Lower lobe of right lung (tissue), 2 donors: ENCODE results near the gene BDH2. TPM values are rescaled to one million over a fixed set of nuclear protein-coding genes. Genes with fewer than 3 reads are reported as not detected.
A peak's percentile ranks its signal among the peaks of the same experiment; 100 is the strongest.

Experiments used
- ATAC-seq, 2 donors: fragments of 200-7000 bp; cut with Tn5 transposase; one replicate each; pipeline ENCODE4 v1.9.1; 2020 to 2022; ENCODE audit warnings: mild to moderate bottlenecking in 2 of 2, moderate library complexity in 2 of 2
- DNase-seq: peaks from one replicate; pipeline ENCODE4 v3.0.0-alpha.2; 2020
- H3K27ac ChIP-seq: fragments of 200-600 bp; one replicate; pipeline ENCODE4 v1.8.0; 2022
- H3K27me3 ChIP-seq: fragments of 200-600 bp; one replicate; pipeline ENCODE4 v1.8.0; 2022; ENCODE audit warnings: low read depth
- H3K36me3 ChIP-seq: fragments of 200-600 bp; one replicate; pipeline ENCODE4 v1.8.0; 2022; ENCODE audit warnings: mild to moderate bottlenecking
- H3K4me1 ChIP-seq: fragments of 200-600 bp; one replicate; pipeline ENCODE4 v1.8.0; 2022
- H3K4me3 ChIP-seq: fragments of 200-600 bp; one replicate; pipeline ENCODE4 v1.8.0; 2022; ENCODE audit warnings: mild to moderate bottlenecking
- H3K9me3 ChIP-seq: fragments of 200-600 bp; one replicate; pipeline ENCODE4 v1.8.0; 2022
- intact Hi-C: fragments of 100-400 bp; cut with DNase I; formaldehyde crosslinking; loops from one replicate; pipeline ENCODE4 v1.11.0; 2022
- total RNA-seq: library from RNA; stranded (reverse); fragmentation: NEBNext Ultra II Directional; extraction: Animal tissue kit (Norgen Biotek cat#: 25700); gene quantifications from one replicate; pipeline ENCODE4 v1.2.1, GENCODE V29; 2021
- TF ChIP-seq, protein P1 (sequence below): fragments of 200-600 bp; IDR thresholded peaks from one replicate; pipeline ENCODE4 v1.8.0; 2022; ENCODE audit warnings: antibody characterized with exemption, mild to moderate bottlenecking
- donor health status: DM: no; HTN: yes; CAD: no; lungs with severe emphysema.

BDH2 gene
- total RNA-seq, 1 donor from 2014 or later = 46.2 TPM

DNA sequence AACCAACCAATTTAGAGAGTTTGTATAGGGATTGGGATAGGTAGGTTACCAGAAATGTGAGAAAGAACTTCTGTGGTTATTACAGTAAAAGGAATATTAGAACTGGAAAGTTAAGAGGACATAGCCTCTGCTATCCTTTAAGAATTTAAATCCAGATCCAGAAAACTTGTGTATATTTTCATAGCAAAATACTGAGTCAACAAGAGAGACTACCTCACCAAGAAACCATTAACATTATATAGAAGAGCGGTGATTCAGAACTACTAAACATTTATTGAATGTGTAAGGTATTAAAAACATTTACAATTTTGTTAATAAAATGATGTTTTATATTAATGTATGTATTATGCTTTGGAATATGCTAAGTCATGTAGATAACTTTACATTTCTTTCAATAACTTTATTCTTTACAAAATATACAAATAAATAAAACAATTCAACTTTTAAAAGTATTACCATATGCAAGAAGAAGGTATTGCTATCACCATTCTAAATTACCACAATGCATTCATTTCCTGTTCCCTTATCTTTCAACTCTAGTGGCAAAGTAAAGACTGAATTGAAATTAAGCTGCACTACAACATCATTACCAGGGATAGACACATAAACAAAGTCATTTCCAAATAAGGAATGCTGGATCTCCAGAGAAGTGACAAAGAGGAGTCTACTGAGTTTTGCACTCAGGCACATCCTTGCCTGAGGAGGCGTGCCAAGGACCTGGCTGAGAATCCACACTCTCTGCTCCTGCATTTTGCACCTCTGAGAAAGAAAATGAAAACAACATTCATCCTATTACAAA is 6.1 kb upstream of the BDH2 start:
- Histone ChIP-seq H3K4me3 (no peak overlapping the region), H3K27ac (no peak overlapping the region), H3K27me3 (no peaks in the 10 kb centered on the region), H3K36me3 (no peaks in the 10 kb centered on the region), H3K4me1 (no peaks in the 10 kb centered on the region), H3K9me3 (no peaks in the 10 kb centered on the region)
- intact Hi-C loops = no loop called here
- TF ChIP-seq, protein P1, sequence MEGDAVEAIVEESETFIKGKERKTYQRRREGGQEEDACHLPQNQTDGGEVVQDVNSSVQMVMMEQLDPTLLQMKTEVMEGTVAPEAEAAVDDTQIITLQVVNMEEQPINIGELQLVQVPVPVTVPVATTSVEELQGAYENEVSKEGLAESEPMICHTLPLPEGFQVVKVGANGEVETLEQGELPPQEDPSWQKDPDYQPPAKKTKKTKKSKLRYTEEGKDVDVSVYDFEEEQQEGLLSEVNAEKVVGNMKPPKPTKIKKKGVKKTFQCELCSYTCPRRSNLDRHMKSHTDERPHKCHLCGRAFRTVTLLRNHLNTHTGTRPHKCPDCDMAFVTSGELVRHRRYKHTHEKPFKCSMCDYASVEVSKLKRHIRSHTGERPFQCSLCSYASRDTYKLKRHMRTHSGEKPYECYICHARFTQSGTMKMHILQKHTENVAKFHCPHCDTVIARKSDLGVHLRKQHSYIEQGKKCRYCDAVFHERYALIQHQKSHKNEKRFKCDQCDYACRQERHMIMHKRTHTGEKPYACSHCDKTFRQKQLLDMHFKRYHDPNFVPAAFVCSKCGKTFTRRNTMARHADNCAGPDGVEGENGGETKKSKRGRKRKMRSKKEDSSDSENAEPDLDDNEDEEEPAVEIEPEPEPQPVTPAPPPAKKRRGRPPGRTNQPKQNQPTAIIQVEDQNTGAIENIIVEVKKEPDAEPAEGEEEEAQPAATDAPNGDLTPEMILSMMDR = no peak
- DNase-seq (no peak), ATAC-seq (no peak)

DNA sequence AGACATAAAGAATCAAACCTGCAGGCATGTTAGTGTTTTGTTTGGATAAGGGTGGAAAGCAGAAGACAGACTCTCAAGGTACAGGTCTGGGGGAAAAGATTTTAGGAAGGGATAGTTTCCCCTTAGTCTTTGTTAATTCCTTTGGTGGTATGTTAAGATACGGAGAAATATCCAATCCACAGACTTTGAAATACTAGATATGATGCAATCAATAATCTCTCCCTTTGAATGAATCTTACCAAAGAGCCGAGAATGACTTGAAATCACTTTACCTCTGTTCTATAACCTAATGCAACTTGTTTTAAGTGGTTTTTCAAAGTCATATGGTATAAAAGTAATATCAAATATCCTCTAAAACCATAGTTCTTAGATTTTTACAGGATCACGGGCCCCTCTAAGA is 5.3 kb upstream of the BDH2 start:
- no peaks in the 10 kb centered on the region for H3K9me3 ChIP-seq
- no peaks in the 10 kb centered on the region for H3K4me1 ChIP-seq
- no peaks in the 10 kb centered on the region for H3K36me3 ChIP-seq
- intact Hi-C loops = no loop called here
- H3K27ac ChIP-seq = no peak overlapping the region
- TF ChIP-seq, protein P1 = no peak
- ATAC-seq (no peak), DNase-seq (no peak)
- no peaks in the 10 kb centered on the region for H3K27me3 ChIP-seq
- no peak overlapping the region for H3K4me3 ChIP-seq

DNA sequence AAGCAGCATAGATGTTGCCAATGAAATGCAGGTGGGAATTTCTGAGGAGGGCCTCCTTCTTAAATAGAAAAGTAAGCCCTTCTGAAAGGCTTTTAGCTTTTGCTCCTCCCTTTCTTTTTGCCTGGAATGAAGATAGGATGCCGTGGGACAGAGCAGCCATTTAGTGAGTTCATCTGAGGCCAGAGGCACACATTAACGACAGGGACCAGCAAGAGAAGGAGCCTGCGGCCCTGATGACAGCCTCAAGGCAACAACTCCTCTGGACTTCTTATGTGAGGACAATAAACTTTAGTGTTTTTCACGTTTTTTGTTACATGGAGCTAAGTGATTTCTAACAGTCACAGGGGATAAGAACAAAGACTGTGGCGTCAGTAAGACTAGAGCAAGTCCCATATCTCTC is 1.1 kb upstream of the BDH2 start:
- H3K27me3 ChIP-seq = no peaks in the 10 kb centered on the region
- ATAC-seq = no peak
- DNase-seq = no peak
- H3K4me1 ChIP-seq = peaks cover 24% of the 10 kb centered on the region
- H3K27ac ChIP-seq = no peak overlapping the region
- H3K4me3 ChIP-seq = no peak overlapping the region
- H3K9me3 ChIP-seq = no peaks in the 10 kb centered on the region
- intact Hi-C loops = no loop called here
- H3K36me3 ChIP-seq = no peaks in the 10 kb centered on the region
- TF ChIP-seq, protein P1 = no peak

- no peaks in the 10 kb centered on the region for H3K27me3 ChIP-seq
- intact Hi-C loops = no loop called here
- TF ChIP-seq, protein P1 = no peak
Observed at GRCh38 chr4:103098756-103099440, 736 bp downstream of the BDH2 start.

DNA sequence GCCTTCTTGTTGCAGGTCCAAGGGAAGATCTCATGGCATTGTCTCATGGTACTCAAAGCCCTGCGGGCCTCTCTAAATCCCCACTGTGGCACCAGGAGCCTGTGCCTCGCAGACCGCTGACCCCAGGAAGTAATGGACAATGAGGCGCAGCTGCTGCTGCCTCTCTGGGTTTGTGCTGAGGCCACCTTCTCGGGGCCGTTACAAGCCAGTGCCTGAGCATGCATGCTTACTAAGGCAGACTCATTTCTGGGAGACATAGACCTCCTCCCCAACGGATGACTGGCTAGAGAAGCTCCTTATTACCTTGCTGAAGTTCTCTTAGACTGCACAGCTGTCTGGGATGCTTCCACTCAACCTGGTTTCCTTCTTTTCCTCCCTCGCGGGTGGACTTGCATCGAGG is 1.3 kb downstream of the BDH2 start:
- Histone ChIP-seq H3K36me3 (peaks cover 7% of the 10 kb centered on the region), H3K4me1 (peaks cover 24% of the 10 kb centered on the region), H3K9me3 (no peaks in the 10 kb centered on the region), H3K27ac (no peak overlapping the region), H3K27me3 (no peaks in the 10 kb centered on the region), H3K4me3 (peak overlapping the region; percentile 61)
- intact Hi-C loops = no loop called here
- ATAC-seq = no peak
- TF ChIP-seq, protein P1 = no peak
- no peak for DNase-seq

More at GRCh38 chr4:103098756-103099440, 736 bp downstream of the BDH2 start:
- Histone ChIP-seq H3K4me3 (peak overlapping the region; percentile 61), H3K36me3 (peaks cover 5% of the 10 kb centered on the region), H3K4me1 (peaks cover 24% of the 10 kb centered on the region), H3K27ac (peak overlapping the region; percentile 78), H3K9me3 (no peaks in the 10 kb centered on the region)
- peak in 1 of 2 donors; percentile 46 for ATAC-seq
- no peak for DNase-seq
